Measurements from ENCODE around the gene PTTG2.

Gene PTTG2

GRCh38 chr4:37988670-37989069 lies 28.5 kb downstream of the PTTG2 start:
- DNase-seq (ENCODE audit: low read depth) = no peak

- DNase-seq (ENCODE audit: low read depth) = no peak
Measured at GRCh38 chr4:37989398-37990260, 29.4 kb downstream of the PTTG2 start.

GRCh38 chr4:37990731-37991245 lies 30.6 kb downstream of the PTTG2 start:
- no peak for DNase-seq (ENCODE audit: low read depth)

- DNase-seq (ENCODE audit: low read depth) = no peak
Measured at GRCh38 chr4:37991623-37992410, 31.6 kb downstream of the PTTG2 start.

GRCh38 chr4:37993806-37994205 lies 33.6 kb downstream of the PTTG2 start:
- DNase-seq (ENCODE audit: low read depth) = no peak

- no peak for DNase-seq (ENCODE audit: low read depth)
Measured at GRCh38 chr4:37994569-37994968, 34.4 kb downstream of the PTTG2 start.

- DNase-seq (ENCODE audit: low read depth) = no peak
Measured at GRCh38 chr4:37995299-37995821, 35.2 kb downstream of the PTTG2 start.

- no peak for DNase-seq (ENCODE audit: low read depth)
Measured at GRCh38 chr4:37995981-37996775, 36.0 kb downstream of the PTTG2 start.

- DNase-seq (ENCODE audit: low read depth) = no peak
Measured at GRCh38 chr4:37998226-37998625, 38.0 kb downstream of the PTTG2 start.

- DNase-seq (ENCODE audit: low read depth) = no peak
Measured at GRCh38 chr4:37999000-37999716, 39.0 kb downstream of the PTTG2 start.

- DNase-seq (ENCODE audit: low read depth) = no peak
Measured at GRCh38 chr4:37999965-38000364, 39.8 kb downstream of the PTTG2 start.

GRCh38 chr4:38001927-38002326 lies 41.7 kb downstream of the PTTG2 start:
- no peak for DNase-seq (ENCODE audit: low read depth)

- DNase-seq (ENCODE audit: low read depth) = no peak
Measured at GRCh38 chr4:38002451-38003071, 42.4 kb downstream of the PTTG2 start.

- no peak for DNase-seq (ENCODE audit: low read depth)
Measured at GRCh38 chr4:38003102-38003501, 42.9 kb downstream of the PTTG2 start.

GRCh38 chr4:38003628-38004027 lies 43.4 kb downstream of the PTTG2 start:
- DNase-seq (ENCODE audit: low read depth) = no peak

GRCh38 chr4:38004062-38004461 lies 43.9 kb downstream of the PTTG2 start:
- DNase-seq (ENCODE audit: low read depth) = no peak

GRCh38 chr4:38004887-38005286 lies 44.7 kb downstream of the PTTG2 start:
- DNase-seq (ENCODE audit: low read depth) = no peak

- DNase-seq (ENCODE audit: low read depth) = no peak
Measured at GRCh38 chr4:38005637-38006036, 45.4 kb downstream of the PTTG2 start.

GRCh38 chr4:38007645-38008044 lies 47.4 kb downstream of the PTTG2 start:
- DNase-seq (ENCODE audit: low read depth) = no peak

- DNase-seq (ENCODE audit: low read depth) = no peak
Measured at GRCh38 chr4:38008571-38009021, 48.4 kb downstream of the PTTG2 start.

- no peak for DNase-seq (ENCODE audit: low read depth)
Measured at GRCh38 chr4:38009421-38009820, 49.2 kb downstream of the PTTG2 start.

Data from HS-27A (cell line).